Endothelial cell (in vitro differentiated cells): Measurements from ENCODE around the gene LRCOL1. TPM values are rescaled to one million over a fixed set of nuclear protein-coding genes. Genes with fewer than 3 reads are reported as not detected.

ENCODE experiments used
- DNase-seq: peaks from one replicate; pipeline ENCODE4 v3.0.0; 2021; ENCODE audit warnings: low spot score
- H3K27ac Mint-ChIP-seq: one replicate; pipeline ENCODE4 v1.8.0; 2021; ENCODE audit warnings: mixed read lengths, inconsistent platforms; ENCODE audit not compliant: unreplicated experiment
- H3K27me3 Mint-ChIP-seq: one replicate; pipeline ENCODE4 v1.8.0; 2021; ENCODE audit warnings: mild to moderate bottlenecking, moderate library complexity, mixed read lengths, inconsistent platforms; ENCODE audit not compliant: unreplicated experiment
- H3K36me3 Mint-ChIP-seq: one replicate; pipeline ENCODE4 v1.8.0; 2021; ENCODE audit warnings: mild to moderate bottlenecking, low read depth, mixed read lengths, inconsistent platforms; ENCODE audit not compliant: unreplicated experiment
- H3K4me1 Mint-ChIP-seq: one replicate; pipeline ENCODE4 v1.8.0; 2021; ENCODE audit warnings: mild to moderate bottlenecking, mixed read lengths, inconsistent platforms; ENCODE audit not compliant: unreplicated experiment
- H3K4me3 Mint-ChIP-seq: one replicate; pipeline ENCODE4 v1.8.0; 2021; ENCODE audit warnings: mild to moderate bottlenecking, mixed read lengths, inconsistent platforms; ENCODE audit not compliant: unreplicated experiment
- H3K9me3 Mint-ChIP-seq: one replicate; pipeline ENCODE4 v1.8.0; 2021; ENCODE audit warnings: mixed read lengths, inconsistent platforms; ENCODE audit not compliant: unreplicated experiment
- total RNA-seq: library from RNA; stranded (reverse); fragmentation: NEBNext Ultra II Directional; extraction: Animal tissue kit (Norgen Biotek cat#: 25700); gene quantifications from one replicate; pipeline ENCODE4 v1.2.1, GENCODE V29; 2021; ENCODE audit not compliant: unreplicated experiment
- TF ChIP-seq, protein P1 (sequence below): fragments of 200-600 bp; sonication (generic); IDR thresholded peaks from one replicate; pipeline ENCODE4 v1.5.0; 2021; ENCODE audit warnings: antibody characterized with exemption; ENCODE audit not compliant: unreplicated experiment

The LRCOL1 gene
- total RNA-seq, 1 donor from 2014 or later: not detected

DNA sequence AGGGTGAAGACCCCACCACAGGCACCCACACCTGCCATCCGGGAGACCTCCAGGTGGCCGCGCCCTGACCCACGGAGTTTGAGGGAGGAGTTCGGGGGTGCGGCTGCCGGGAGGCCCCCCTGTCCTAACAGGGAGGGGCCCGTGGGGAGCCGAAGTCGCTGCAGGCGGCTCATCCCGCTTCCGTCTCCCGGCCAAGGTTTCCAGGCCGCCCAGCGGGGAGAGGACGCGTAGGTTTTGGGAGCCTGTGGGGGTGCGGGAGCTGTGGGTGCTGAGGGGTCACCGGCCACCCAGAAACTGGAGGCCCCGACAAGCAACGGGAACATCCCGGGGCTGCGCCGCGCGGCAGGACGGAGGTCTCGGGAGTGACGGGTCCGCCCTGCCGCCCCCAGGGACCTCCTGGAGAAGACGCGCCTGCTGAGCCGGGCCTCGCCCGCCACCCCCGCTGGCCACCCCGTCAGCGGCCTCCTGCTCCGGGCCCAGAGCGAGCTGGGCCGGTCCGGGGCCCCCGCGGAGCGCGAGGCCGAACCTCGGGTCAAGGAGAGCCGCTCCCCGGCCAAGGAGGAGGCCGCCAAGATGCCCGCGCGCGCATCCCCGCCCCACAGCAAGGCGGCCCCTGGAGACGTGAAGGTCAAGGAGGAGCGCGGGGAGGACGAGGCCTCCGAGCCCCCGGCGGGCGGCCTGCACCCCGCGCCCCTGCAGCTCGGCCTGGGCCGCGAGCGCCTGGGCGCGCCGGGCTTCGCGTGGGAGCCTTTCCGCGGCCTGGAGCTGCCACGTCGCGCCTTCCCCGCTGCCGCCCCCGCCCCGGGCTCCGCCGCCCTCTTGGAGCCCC is 27.6 kb downstream of the LRCOL1 start:
- Mint-ChIP-seq H3K36me3 (peaks cover 7% of the 10 kb centered on the region), H3K27ac (no peak overlapping the region), H3K4me3 (no peak overlapping the region), H3K4me1 (peaks cover 4% of the 10 kb centered on the region), H3K27me3 (peaks cover 8% of the 10 kb centered on the region), H3K9me3 (no peaks in the 10 kb centered on the region)
- TF ChIP-seq, protein P1, sequence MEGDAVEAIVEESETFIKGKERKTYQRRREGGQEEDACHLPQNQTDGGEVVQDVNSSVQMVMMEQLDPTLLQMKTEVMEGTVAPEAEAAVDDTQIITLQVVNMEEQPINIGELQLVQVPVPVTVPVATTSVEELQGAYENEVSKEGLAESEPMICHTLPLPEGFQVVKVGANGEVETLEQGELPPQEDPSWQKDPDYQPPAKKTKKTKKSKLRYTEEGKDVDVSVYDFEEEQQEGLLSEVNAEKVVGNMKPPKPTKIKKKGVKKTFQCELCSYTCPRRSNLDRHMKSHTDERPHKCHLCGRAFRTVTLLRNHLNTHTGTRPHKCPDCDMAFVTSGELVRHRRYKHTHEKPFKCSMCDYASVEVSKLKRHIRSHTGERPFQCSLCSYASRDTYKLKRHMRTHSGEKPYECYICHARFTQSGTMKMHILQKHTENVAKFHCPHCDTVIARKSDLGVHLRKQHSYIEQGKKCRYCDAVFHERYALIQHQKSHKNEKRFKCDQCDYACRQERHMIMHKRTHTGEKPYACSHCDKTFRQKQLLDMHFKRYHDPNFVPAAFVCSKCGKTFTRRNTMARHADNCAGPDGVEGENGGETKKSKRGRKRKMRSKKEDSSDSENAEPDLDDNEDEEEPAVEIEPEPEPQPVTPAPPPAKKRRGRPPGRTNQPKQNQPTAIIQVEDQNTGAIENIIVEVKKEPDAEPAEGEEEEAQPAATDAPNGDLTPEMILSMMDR: no peak
- no peak for DNase-seq

DNA sequence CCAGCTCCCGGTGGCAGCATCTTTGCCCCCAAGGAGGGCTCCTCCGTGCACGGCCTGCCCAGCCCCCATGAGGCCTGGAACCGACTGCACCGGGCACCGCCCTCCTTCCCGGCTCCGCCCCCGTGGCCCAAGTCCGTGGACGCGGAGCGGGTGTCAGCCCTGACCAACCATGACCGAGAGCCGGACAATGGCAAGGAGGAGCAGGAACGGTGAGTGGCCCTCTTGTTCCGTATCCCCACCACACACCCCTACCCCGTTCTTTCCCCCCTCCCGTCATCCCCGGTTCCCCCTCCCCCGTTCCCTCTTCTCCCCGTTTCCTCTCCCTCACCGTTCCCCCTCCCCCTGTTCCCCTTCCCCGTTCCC is 28.3 kb downstream of the LRCOL1 start:
- no peak overlapping the region for H3K4me3 Mint-ChIP-seq
- TF ChIP-seq, protein P1: no peak
- no peak overlapping the region for H3K27ac Mint-ChIP-seq
- H3K9me3 Mint-ChIP-seq: no peaks in the 10 kb centered on the region
- peak; percentile 44 for DNase-seq
- H3K27me3 Mint-ChIP-seq: peaks cover 8% of the 10 kb centered on the region
- peaks cover 4% of the 10 kb centered on the region for H3K4me1 Mint-ChIP-seq
- H3K36me3 Mint-ChIP-seq: peaks cover 9% of the 10 kb centered on the region

DNA sequence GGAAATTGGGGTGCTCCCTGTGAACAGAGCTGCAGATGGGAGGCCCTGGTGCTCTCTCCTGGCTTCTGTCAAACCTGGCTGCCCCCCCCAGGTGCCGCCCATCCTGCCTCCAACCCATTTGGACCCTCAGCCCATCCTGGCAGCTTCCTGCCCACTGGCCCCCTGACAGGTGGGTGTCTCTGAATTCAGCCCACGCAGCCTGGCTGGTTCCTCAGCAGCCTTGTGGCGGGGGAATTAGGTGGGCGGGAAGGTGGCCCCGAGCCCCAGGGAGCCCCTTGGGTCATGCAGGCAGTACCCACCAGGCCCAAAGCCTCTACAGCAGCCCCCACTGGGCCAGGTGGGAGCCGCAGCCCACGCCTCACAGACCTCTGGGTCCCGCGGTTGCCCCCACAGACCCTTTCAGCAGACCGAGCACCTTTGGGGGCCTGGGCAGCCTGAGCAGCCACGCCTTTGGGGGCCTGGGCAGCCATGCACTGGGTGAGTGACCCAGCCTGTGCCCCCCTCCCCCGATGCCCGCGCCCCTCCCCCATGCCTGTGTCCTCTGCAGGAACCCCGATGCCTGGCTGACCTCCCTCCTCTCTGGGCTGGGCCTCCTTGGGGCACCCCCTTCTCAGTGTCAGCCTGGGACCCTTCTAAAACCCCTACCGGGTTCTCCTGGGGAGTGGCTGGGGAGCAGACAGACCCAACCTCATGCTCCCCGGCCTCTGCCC is 28.9 kb downstream of the LRCOL1 start:
- TF ChIP-seq, protein P1: no peak
- Mint-ChIP-seq H3K27ac (no peak overlapping the region), H3K9me3 (no peaks in the 10 kb centered on the region), H3K36me3 (peaks cover 9% of the 10 kb centered on the region), H3K4me3 (no peak overlapping the region), H3K27me3 (peaks cover 8% of the 10 kb centered on the region), H3K4me1 (peaks cover 4% of the 10 kb centered on the region)
- DNase-seq: no peak

DNA sequence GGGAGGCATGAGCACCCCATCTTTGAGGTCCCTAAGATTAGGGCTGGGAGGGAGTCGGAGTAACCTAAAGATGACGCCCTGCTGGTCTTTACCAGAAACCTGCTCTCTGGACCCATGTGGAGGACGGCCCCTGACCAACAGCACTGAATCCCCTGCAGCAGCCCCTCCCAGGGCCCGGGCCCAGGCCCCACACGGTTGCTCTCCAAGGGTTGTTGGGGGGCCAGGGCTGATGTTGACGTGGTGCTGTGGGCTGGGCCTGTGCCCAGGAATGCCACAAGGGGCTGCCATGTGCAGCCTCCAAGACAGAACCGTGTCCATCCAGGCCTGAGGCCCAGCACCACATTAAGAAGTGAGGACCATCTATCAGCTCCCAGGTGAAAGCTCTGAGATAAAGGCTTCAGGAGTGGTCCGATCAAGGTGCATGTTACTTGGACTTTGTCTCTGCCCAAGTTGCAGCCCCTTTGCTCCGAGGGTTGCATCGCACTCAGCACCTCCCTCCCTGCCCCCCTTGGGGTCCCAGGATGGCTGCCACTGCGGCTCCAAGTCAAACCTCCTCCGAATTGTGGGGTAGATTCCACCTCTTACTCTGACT is 29.6 kb downstream of the LRCOL1 start:
- TF ChIP-seq, protein P1: no peak
- Mint-ChIP-seq H3K36me3 (peaks cover 9% of the 10 kb centered on the region), H3K27me3 (peaks cover 8% of the 10 kb centered on the region), H3K9me3 (no peaks in the 10 kb centered on the region), H3K4me1 (peaks cover 4% of the 10 kb centered on the region), H3K4me3 (no peak overlapping the region), H3K27ac (no peak overlapping the region)
- DNase-seq: no peak

DNA sequence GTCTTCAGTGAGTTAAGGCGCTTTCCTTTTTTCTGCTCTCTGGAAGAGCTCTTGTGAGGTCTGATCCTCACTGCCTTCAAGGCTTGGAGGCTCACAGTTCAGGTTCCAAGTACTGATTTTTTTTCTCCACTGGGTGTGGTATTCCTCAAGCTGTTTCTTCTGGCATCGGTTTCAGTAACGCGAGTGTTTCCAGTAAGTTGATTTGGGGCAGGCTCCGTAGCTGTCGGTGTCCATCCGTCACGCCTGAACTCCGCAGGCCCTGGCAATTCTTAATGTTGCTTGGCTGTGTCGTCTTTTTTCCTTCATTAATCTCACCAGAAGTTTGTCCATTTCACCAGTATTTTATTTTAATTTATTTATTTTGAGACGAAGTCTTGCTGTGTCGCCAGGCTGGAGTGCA is 30.6 kb downstream of the LRCOL1 start:
- Mint-ChIP-seq H3K4me3 (no peak overlapping the region), H3K27me3 (peaks cover 11% of the 10 kb centered on the region)
- no peak for DNase-seq

More for the DNA sequence above, 30.6 kb downstream of the LRCOL1 start:
- H3K4me1 Mint-ChIP-seq: peaks cover 4% of the 10 kb centered on the region
- H3K9me3 Mint-ChIP-seq: no peaks in the 10 kb centered on the region
- TF ChIP-seq, protein P1: no peak
- H3K36me3 Mint-ChIP-seq: peaks cover 9% of the 10 kb centered on the region
- H3K27ac Mint-ChIP-seq: no peak overlapping the region
